Activated CD8-positive, alpha-beta memory T cell treated with anti-CD3 and anti-CD28 coated beads, Interleukin-2, amount 50 U/mL, for 4 hours (primary cell): ENCODE measurements around the gene SMKR1.
"Not testable (repeated sequence)": the region's sequence is repeated elsewhere in the genome, so short reads cannot be mapped to it uniquely, and the experiment has no call there.

ENCODE experiments used
- DNase-seq: peaks from one replicate; pipeline ENCODE4 v3.0.0-alpha.2; 2020

The SMKR1 gene

DNA sequence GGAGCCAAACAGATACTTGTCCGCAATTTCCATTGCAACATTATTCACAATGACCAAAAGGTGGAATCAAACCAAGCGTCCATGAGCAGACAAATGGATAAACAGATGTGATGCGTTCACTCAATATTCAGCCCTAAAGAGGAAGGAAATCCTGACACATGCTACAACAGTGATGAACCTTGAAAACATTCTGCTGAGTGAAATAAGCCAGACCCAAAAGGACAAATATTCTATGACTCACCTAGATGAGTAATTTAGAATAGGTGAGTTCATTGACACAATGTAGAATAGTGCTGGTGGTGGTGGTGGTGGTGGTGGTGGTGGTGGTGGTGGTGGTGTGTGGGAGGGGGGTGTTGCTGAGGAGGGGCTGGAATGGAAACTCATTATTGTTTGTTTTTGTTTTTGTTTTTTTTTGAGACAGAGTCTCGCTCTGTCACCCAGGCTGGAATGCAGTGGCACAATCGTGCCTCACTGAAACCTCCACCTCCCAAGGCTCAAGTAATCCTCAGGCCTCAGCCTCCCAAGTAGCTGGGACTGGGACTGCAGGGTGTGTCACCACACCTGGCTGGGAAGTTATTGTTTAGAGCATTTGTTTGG lies 28.6 kb downstream of the SMKR1 start:
- peak; percentile 24 for DNase-seq

GRCh38 chr7:129531721-129532120 lies 29.4 kb downstream of the SMKR1 start:
- no peak for DNase-seq

- no peak for DNase-seq
These were observed 30.0 kb downstream of the SMKR1 start for GRCh38 chr7:129532375-129532774.

GRCh38 chr7:129534558-129535274 lies 32.4 kb downstream of the SMKR1 start:
- DNase-seq: not testable (repeated sequence)

DNA sequence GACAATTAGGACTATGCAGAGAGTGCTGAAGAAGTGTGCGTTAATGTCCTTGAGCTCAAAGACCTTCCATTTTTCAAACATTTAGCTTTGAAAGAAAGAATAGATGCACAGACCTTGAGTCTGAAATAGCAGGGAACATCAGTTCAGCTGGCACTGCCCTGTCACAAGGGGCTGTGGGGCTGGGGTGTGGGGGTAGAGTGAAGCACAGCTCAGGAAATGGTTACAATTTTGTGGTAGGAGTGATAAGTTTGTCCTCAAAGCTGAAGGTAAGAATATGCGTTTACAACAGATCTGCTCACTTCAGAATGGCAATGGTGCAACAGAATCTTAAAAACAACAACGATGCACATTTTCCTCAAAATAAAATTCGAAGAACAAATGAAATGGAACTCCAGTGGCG lies 33.6 kb downstream of the SMKR1 start:
- DNase-seq: peak; percentile 19

DNA sequence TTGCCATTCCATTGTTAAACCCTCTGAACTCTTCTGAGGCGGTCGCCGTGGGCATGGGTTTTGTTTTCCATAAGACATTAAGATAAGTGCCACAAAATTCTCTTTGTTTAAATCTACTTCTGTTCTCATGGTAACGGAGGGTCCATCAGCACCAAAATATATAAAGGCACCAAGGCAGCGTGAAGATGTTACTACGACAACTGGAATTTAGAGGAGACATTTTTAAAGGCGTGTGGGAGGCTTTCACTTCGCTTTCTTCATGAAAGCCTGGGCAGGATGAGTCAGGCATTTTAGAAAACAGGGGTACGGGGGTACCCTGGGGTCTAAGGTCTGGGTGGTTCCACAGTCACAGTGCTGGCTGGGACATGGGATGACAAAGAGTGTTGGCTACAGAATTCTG lies 34.0 kb downstream of the SMKR1 start:
- no peak for DNase-seq

DNA sequence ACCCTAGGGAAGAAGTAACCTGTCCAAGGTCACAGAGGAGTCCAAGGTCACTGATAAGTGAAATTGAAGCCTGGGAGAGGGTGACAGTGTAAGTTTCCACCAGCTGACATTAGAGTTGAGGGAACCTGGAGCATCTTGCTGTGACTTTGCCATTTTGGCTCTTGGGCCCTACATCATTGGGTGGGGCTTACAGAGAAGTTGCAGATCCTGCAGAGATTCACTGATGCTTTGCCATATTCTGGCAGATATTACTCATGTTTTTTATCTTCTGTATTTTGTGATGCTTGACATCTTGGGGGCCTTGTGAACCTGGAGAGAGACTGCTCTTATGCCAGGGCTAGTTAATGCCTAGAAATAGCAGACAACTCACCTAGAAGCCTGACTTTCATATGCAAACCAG lies 36.5 kb downstream of the SMKR1 start:
- no peak for DNase-seq

DNA sequence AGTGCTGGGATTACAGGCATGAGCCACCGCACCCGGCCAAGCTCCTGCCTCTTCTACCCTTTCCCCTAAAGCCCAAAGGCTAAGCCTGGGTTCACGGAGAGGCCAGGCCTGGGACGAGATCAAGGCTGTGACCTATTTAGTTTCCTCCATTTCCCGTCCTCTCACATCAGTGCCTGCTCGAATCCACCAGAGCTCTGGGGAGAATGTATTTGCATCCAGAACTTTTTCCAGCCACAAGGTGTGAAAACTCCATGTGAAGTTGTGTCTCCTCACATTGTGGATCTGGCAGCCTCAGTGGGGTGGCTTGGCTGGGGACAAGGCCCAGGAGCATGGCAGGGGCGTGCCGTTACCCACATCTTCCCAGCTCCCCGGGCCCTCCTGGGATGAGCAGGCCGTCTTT lies 38.0 kb downstream of the SMKR1 start:
- DNase-seq: no peak

GRCh38 chr7:129544700-129545099 lies 42.4 kb downstream of the SMKR1 start:
- DNase-seq: no peak

DNA sequence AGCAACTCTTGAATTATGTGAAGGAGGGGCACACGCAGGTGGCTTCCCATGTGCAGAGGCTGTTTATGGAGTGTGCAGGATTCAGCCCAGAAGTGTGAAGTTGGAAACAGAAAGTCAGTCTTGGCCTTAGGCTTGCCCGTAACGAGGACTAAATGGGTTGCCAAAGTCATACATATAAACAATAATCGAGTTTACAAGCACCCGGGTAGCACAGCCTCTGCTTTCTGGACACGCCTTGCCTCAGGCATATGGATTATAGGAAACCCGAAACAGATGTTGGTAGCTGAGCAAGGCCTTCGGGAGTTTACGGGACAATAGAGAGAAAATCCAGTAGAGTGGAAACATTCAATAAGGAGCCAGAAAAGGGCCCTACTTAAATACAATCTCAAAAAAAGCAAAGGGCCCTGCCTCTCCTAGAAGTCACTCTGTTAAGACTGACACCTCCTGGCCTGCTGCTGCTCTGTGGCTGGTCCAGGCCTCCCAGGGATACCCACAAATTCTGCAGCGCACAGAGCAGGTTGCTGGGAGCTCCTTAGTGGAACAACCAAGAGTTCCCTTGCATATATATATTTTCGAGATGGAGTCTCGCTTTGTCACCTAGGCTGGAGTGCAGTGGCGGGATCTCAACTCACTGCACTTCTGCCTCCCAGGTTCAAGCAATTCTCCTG lies 48.5 kb downstream of the SMKR1 start:
- DNase-seq: no peak

GRCh38 chr7:129553899-129554461 lies 51.6 kb downstream of the SMKR1 start:
- peak; percentile 44 for DNase-seq

DNA sequence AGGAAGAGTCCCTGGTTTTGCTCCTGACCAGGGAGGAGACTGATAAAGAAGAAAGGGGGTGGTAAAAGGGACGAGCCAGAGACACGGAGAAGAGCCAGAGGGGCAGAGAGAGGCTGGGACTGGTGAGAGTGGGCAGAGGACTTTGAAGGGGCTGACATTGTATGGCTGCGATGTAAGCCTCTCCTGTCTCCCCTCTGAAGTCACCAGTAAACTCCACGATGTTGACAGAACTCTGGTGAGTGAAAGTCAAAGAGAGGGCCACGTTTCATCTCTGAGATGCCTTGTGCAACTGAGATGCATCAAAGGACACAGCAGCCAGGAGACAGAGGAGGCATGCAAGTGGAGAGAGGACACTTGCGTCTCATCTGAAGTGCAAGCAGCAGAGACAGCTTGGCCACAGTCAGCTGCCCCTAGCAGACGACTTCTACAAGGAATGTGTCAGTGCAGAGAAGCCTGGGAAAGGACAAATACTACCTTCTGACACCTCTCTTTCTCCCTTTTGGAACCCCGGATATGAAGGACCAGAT lies 54.3 kb downstream of the SMKR1 start:
- DNase-seq: no peak

- no peak for DNase-seq
These were observed 55.6 kb downstream of the SMKR1 start for GRCh38 chr7:129557686-129558481.

- DNase-seq: no peak
These were observed 57.2 kb downstream of the SMKR1 start for GRCh38 chr7:129559564-129559963.

GRCh38 chr7:129560831-129561230 lies 58.5 kb downstream of the SMKR1 start:
- DNase-seq: no peak

- DNase-seq: no peak
These were observed 59.5 kb downstream of the SMKR1 start for GRCh38 chr7:129561677-129562359.
